Activated CD8-positive, alpha-beta T cell treated with anti-CD3 and anti-CD28 coated beads, Interleukin-2, amount 10 ng/mL, durations not matched to agents 7 days and 5 days (primary cell): ENCODE results near the gene ISM2. TPM values are rescaled to one million over a fixed set of nuclear protein-coding genes. Genes with fewer than 3 reads are reported as not detected.

Experiments
- ATAC-seq: fragments of 150-1000 bp; cut with Tn5 transposase; one replicate; pipeline ENCODE4 v1.10.0; 2021; ENCODE audit warnings: moderate library complexity
- CTCF ChIA-PET: fragments of 350-600 bp; sonication (Branson Sonifier 250); formaldehyde crosslinking; loops from one replicate; lab custom pipeline; 2021; ENCODE audit warnings: antibody characterized with exemption; lab: Charles Lee
- POLR2A ChIA-PET: fragments of 350-600 bp; sonication (Branson Sonifier 250); formaldehyde crosslinking; loops from one replicate; lab custom pipeline; 2021; ENCODE audit warnings: antibody characterized with exemption; lab: Charles Lee
- DNase-seq: peaks from one replicate; pipeline ENCODE4 v3.0.0-alpha.2; 2020
- H3K27ac Mint-ChIP-seq: one replicate; pipeline ENCODE4 v1.8.0; 2021; ENCODE audit warnings: mild to moderate bottlenecking, mixed read lengths
- H3K27me3 Mint-ChIP-seq: one replicate; pipeline ENCODE4 v1.8.0; 2021; ENCODE audit warnings: low read depth, mixed read lengths
- H3K36me3 Mint-ChIP-seq: one replicate; pipeline ENCODE4 v1.8.0; 2021; ENCODE audit warnings: low read depth, mixed read lengths
- H3K4me1 Mint-ChIP-seq: one replicate; pipeline ENCODE4 v1.8.0; 2021; ENCODE audit warnings: low read depth, mixed read lengths
- H3K4me3 Mint-ChIP-seq: one replicate; pipeline ENCODE4 v1.8.0; 2021; ENCODE audit warnings: mild to moderate bottlenecking, mixed read lengths
- H3K9me3 Mint-ChIP-seq: one replicate; pipeline ENCODE4 v1.8.0; 2022; ENCODE audit warnings: mixed read lengths; ENCODE audit not compliant: insufficient read depth
- total RNA-seq, 2 experiments: library from RNA; stranded (reverse); gene quantifications; one replicate each; pipeline ENCODE4 v1.2.3, GENCODE V29; 2021

Gene ISM2
- total RNA-seq, 2 experiments from 2014 or later = not detected

DNA sequence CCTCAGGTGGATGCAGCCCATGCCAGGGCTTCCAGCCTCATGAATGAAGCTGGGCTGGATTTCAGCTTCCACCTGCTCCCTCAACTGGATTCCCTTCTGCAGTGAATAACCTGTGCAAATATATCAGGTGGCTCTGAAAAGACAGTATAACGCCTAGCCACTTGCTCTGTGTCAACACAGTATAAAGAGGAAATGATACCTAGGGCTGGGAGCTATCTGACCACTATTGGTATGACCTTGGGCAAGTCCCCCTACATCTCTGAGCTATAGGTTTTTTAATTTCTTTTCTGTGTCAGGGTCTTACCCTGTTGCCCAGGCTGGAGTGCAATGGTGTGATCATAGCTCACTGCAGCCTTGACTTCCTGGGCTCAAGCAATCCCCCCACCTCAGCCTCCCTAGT lies 19.8 kb downstream of the ISM2 start:
- no peak for DNase-seq
- no peak for ATAC-seq
- Mint-ChIP-seq H3K4me1 (no peaks in the 10 kb centered on the region), H3K27me3 (no peaks in the 10 kb centered on the region), H3K36me3 (no peaks in the 10 kb centered on the region), H3K4me3 (no peak overlapping the region), H3K27ac (no peak overlapping the region), H3K9me3 (no peaks in the 10 kb centered on the region)
- ChIA-PET CTCF (interaction anchor here (2.1 kb wide), 1 partner anchor 20 kb away, joined by 10 read pairs; no protein-coding TSS in a partner anchor), POLR2A (no interaction called here)

DNA sequence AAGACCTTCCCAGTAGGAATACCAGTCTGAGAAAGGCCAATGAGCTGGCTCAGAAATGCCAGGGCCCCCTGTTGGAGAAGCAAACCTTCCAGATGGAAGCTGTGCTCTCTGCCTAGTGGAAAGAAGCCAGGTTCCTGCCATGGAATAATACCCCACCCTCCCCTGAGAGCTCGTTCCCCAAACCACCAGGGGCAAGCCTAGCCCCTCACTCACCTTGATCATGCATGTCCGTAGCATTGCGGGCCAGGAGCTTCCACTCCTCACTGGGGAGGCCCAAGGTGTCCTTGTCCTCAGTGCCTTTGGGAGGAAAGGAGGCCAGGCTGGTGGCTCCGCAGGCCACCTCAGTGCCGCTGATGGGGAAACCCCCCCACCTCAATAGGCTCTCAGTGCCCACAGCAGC lies 20.6 kb downstream of the ISM2 start:
- POLR2A ChIA-PET = no interaction called here
- ATAC-seq = no peak
- H3K27me3 Mint-ChIP-seq = no peaks in the 10 kb centered on the region
- CTCF ChIA-PET = interaction anchor here (2.1 kb wide), 1 partner anchor 19 kb away, joined by 10 read pairs; no protein-coding TSS in a partner anchor
- H3K4me3 Mint-ChIP-seq = no peak overlapping the region
- DNase-seq = no peak
- no peaks in the 10 kb centered on the region for H3K36me3 Mint-ChIP-seq
- H3K27ac Mint-ChIP-seq = no peak overlapping the region
- no peaks in the 10 kb centered on the region for H3K9me3 Mint-ChIP-seq
- no peaks in the 10 kb centered on the region for H3K4me1 Mint-ChIP-seq

DNA sequence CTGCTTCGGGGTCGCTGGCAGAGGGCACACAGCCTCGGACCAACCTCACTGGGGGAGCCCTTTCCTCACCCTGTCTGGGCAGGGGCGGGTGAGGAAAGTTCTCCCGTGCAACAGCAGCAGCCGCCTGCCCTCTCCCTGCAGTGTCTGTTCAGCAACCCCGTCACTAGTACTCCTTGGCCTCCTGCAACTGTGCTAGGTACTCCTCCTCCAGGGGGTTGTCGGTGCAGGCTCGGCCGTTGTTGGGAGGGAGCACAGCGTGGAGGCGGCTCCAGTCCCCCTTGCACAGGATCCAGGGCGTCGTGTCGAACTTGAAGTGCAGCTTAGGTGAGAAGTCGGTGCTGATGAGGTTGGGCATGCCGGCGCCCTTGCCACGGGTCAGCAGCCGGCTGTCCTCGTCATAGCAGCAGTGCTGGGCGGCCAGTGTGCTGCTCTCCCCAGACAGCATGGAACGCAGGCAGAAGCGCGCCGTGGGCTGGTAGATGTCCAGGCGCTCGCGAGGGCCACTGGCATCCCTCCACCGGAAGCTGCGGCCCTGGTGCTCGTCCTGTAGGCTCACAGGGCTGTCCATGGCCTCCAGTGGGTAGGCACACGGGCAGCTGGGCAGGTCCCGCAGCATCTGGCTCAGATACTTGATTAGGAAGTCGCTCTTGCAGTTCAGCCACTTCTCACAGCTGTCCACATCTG lies 23.0 kb downstream of the ISM2 start:
- ATAC-seq (no peak), DNase-seq (no peak)
- no peaks in the 10 kb centered on the region for H3K4me1 Mint-ChIP-seq
- no peak overlapping the region for H3K27ac Mint-ChIP-seq
- no peak overlapping the region for H3K4me3 Mint-ChIP-seq
- H3K9me3 Mint-ChIP-seq = no peaks in the 10 kb centered on the region
- ChIA-PET POLR2A (no interaction called here), CTCF (no interaction called here)
- H3K27me3 Mint-ChIP-seq = no peaks in the 10 kb centered on the region
- no peaks in the 10 kb centered on the region for H3K36me3 Mint-ChIP-seq

DNA sequence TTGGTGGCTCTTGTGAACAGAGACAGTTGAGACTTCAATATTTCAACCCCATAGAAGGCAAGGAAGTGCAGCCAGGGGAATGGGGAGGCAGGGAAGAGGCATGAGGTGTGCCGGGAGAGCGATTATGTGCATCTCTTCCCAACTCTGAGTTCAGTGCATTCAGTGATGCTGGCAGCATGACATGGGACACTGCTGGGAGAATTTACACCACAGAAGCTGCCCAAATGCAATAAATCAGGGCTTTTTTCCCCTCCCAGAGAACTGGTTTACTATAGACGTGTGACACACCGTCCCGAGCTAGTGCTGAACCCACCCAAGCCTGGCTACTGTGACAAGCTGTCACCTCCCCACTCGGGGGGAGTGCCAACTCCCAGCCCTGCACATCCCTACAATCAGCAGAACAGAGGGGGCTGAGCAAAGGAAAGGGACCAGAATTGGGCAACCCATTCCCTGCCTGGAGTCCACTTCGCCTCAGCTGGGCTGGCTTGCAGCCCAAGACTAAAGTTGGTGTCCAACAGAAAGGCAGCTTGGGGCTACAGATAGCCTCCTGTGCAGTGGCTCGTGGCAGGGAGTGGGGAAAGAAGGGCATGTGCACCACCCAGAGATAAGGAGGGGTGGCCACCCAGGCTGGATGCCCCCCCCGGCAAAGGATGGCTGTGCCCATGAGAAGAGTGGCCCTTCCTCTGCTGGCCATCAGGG lies 24.0 kb downstream of the ISM2 start:
- POLR2A ChIA-PET = no interaction called here
- Mint-ChIP-seq H3K27me3 (no peaks in the 10 kb centered on the region), H3K4me1 (no peaks in the 10 kb centered on the region), H3K36me3 (peaks cover 2% of the 10 kb centered on the region), H3K4me3 (no peak overlapping the region), H3K9me3 (no peaks in the 10 kb centered on the region), H3K27ac (no peak overlapping the region)
- no peak for ATAC-seq
- CTCF ChIA-PET = no interaction called here
- DNase-seq = no peak

DNA sequence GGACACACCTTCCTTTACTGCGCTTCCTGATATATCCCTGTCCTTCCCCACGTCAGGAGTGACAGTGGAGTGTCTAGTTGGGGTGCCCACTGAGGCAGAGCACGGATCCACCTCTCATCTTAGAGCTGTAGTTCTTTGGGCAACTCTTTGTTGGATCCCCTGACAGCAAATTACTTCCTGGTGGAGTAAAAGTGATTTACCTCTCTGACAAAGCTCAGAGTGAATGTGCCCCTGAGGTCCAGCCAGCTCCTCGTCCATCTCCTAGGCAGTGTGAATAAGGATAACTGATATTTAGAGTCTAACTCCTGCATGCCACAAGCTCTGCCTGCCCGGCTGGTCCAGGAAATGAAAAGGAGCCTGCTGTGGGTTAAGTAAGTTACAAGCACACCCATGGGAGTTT lies 24.7 kb downstream of the ISM2 start:
- H3K27me3 Mint-ChIP-seq = no peaks in the 10 kb centered on the region
- H3K27ac Mint-ChIP-seq = no peak overlapping the region
- POLR2A ChIA-PET = no interaction called here
- no peaks in the 10 kb centered on the region for H3K4me1 Mint-ChIP-seq
- no peak overlapping the region for H3K4me3 Mint-ChIP-seq
- H3K9me3 Mint-ChIP-seq = no peaks in the 10 kb centered on the region
- ATAC-seq (no peak), DNase-seq (no peak)
- H3K36me3 Mint-ChIP-seq = peaks cover 9% of the 10 kb centered on the region
- CTCF ChIA-PET = no interaction called here

DNA sequence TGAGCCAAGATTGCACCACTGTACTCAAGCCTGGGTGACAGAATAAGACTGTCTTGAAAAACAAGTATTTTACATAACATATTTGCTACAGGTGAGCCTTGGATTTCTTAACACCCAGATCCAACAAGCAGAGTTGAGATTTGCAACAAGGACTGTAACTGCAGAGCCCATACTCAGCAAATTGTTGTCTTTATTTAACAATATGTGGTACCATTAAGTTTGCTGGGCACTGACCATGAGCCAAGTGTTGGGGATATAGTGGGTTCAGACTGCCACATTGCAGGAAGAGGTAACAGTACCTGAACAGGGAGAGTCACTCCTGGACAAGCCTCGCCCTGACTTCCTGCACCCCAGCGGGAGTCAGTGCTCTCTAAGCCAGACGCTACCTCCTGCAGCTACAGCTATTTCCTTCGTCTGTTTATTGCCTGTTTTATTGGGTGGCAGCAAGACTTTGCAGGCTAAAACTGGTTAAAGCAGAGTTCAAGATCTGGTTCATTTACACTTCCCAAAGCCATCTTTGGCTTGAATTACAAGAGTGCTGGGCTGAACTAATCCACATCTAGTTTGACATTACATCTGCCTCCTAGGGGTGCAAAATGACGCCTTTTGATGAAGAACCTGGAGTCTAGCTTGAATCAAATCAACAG lies 28.3 kb downstream of the ISM2 start:
- ChIA-PET CTCF (no interaction called here), POLR2A (no interaction called here)
- Mint-ChIP-seq H3K4me1 (no peaks in the 10 kb centered on the region), H3K27ac (no peak overlapping the region), H3K27me3 (no peaks in the 10 kb centered on the region), H3K36me3 (peaks cover 32% of the 10 kb centered on the region), H3K4me3 (no peak overlapping the region), H3K9me3 (no peaks in the 10 kb centered on the region)
- ATAC-seq (no peak), DNase-seq (no peak)

DNA sequence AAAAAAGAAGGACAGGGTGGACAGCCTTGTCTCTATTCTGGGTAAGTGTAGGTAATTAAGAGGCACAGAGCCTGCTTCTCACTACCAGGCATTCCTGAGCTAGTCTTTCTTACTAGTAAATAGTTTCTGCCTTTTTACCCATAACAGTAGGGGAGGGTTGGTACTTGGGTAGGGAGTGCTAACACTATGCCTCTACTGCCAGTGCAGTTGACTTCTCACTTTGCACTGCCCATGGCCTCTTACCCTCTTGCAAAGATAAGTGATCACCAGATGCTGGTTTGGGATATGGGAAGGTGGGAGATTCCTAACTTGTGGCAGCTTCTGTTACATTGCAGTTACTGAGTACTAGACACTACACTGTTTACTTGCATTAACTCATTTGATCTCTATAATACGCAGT lies 29.1 kb downstream of the ISM2 start:
- DNase-seq = no peak
- ChIA-PET CTCF (interaction anchor here (1.4 kb wide), 1 partner anchor 10 kb away, joined by 11 read pairs; no protein-coding TSS in a partner anchor), POLR2A (no interaction called here)
- no peaks in the 10 kb centered on the region for H3K9me3 Mint-ChIP-seq
- no peaks in the 10 kb centered on the region for H3K4me1 Mint-ChIP-seq
- H3K36me3 Mint-ChIP-seq = peaks cover 40% of the 10 kb centered on the region
- no peak overlapping the region for H3K4me3 Mint-ChIP-seq
- ATAC-seq = no peak
- no peak overlapping the region for H3K27ac Mint-ChIP-seq
- no peaks in the 10 kb centered on the region for H3K27me3 Mint-ChIP-seq

DNA sequence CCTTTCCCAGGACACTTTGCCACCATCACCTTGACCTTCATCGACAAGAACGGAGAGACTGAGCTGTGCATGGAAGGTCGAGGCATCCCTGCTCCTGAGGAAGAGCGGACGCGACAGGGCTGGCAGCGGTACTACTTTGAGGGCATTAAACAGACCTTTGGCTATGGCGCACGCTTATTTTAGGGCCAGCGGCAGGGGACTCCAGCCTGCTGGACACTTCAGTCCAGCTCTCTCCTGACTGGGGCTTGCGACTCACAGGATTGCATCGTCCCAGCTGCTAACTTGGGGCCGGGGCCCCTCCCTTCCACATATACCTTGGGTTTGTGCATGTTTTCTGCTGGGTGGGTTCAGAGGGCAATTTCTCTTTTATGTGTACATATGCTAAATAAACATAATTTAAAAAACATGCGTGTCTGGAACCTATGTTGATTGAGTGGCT lies 29.5 kb downstream of the ISM2 start:
- peaks cover 43% of the 10 kb centered on the region for H3K36me3 Mint-ChIP-seq
- H3K9me3 Mint-ChIP-seq = no peaks in the 10 kb centered on the region
- ATAC-seq = no peak

DNA sequence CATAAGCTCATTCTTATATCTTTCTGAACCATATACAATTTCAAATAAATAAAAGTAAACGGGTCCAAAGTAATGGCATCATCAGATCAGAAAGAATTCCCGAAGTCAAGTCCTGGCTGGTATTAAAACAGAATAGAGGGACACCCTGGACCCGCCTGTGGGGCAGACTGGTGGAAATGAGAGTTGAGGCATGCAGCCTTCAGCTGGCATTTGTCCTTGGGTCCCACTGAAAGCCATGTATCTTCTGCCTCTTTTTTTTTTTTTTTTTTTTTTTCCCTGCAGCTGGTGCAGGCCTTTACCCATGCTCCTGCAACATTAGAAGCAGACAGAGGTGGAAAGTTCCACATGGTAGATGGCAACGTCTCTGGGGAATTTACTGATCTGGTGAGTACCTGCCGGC lies 30.8 kb downstream of the ISM2 start:
- Mint-ChIP-seq H3K27ac (no peak overlapping the region), H3K27me3 (no peaks in the 10 kb centered on the region), H3K4me3 (no peak overlapping the region), H3K36me3 (peaks cover 51% of the 10 kb centered on the region), H3K9me3 (no peaks in the 10 kb centered on the region), H3K4me1 (no peaks in the 10 kb centered on the region)
- ATAC-seq (no peak), DNase-seq (no peak)
- CTCF ChIA-PET = interaction anchor here (1.5 kb wide), 1 partner anchor 9 kb away, joined by 5 read pairs; no protein-coding TSS in a partner anchor
- POLR2A ChIA-PET = no interaction called here

More for the DNA sequence above, 29.5 kb downstream of the ISM2 start:
- H3K4me1 Mint-ChIP-seq = no peaks in the 10 kb centered on the region
- no peak for DNase-seq
- no peaks in the 10 kb centered on the region for H3K27me3 Mint-ChIP-seq
- ChIA-PET POLR2A (no interaction called here), CTCF (interaction anchor here (1.4 kb wide), 1 partner anchor 10 kb away, joined by 11 read pairs; no protein-coding TSS in a partner anchor)
- no peak overlapping the region for H3K4me3 Mint-ChIP-seq
- no peak overlapping the region for H3K27ac Mint-ChIP-seq

DNA sequence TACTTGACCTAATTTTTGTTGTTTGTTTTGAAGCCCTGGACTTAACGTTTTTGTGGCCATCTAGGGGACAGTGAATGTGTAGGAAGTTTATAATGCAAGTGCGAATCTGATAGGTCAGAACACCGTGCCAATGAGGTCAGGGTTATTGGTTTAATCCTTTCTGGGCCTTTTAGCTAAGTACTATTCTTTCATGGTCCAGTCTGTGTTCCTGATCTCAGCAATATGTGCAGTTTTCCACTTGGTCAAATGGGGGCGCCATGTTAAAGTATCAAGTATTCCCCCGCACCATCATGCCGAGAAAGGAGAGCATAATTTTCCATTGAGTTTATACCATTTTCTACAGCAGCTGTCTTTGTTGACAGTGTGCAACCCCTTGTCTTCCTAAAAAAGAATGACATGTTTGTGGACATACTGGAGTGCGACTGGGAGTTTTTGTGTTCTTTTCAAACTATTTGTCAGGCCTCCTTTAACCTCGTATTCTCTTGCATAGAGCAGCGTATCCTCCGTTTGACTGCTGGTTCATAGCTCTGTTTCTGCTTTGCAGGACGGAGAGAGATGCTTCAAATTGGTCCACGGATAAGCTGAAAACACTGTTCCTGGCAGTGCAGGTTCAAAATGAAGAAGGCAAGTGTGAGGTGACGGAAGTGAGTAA lies 39.4 kb downstream of the ISM2 start:
- no peak for ATAC-seq
- DNase-seq = peak; percentile 79
- no peaks in the 10 kb centered on the region for H3K9me3 Mint-ChIP-seq
- H3K27ac Mint-ChIP-seq = peak overlapping the region; percentile 100
- H3K27me3 Mint-ChIP-seq = no peaks in the 10 kb centered on the region
- H3K36me3 Mint-ChIP-seq = peaks cover 43% of the 10 kb centered on the region
- peak overlapping the region; percentile 100 for H3K4me3 Mint-ChIP-seq
- H3K4me1 Mint-ChIP-seq = peaks cover 26% of the 10 kb centered on the region
- ChIA-PET POLR2A (interaction anchor here (0.6 to 1.4 kb wide), 4 partner anchors 19 to 301 kb away, joined by 3 to 5 read pairs (median 3); partner anchors contain the start of genes SAMD15 and TMED8), CTCF (interaction anchor here (0.6 to 3.6 kb wide), 43 partner anchors 8 to 529 kb away, joined by 3 to 48 read pairs (median 3); partner anchors contain the start of genes ADCK1, ALKBH1, SAMD15 and SLIRP)

DNA sequence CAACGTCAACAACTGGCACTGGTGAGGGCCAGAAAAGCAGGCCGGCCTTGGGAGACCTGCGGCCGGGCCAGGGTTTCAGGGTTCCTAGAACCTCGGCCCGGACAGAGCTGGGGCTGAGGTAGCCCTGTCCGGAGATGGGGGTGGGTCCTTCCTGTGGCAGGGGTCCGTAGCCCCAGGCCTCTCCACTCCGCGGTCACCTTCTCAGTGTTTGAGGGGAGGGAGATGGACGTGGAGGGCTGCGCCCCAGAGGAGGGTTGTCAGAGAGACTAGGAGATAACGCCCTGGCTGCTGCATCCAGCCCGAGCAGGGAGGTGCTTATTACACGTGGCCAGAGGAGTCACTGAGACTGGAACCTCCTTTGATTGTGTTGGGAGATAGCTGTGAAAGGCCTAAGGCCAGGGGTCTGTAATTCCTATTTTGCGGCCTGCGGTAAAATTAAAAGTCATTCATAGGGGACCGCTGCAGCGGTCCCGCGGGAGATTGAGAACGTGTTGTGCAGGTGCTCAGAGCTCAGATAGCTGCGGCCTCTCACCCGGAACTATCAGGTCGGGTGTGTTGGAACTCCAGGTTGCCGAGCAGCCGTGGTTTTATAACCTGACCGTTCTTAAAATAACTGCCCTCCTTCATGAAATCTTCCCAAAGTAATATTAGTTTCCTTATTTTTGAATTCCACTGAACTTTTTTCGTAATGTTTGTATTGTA lies 40.2 kb downstream of the ISM2 start:
- H3K4me1 Mint-ChIP-seq = peaks cover 26% of the 10 kb centered on the region
- ChIA-PET CTCF (interaction anchor here (0.6 to 3.6 kb wide), 30 partner anchors 9 to 529 kb away, joined by 3 to 48 read pairs (median 5); partner anchors contain the start of genes ALKBH1, SAMD15, SLIRP and SNW1), POLR2A (interaction anchor here (0.5 to 1.4 kb wide), 5 partner anchors 19 to 250 kb away, joined by 3 to 5 read pairs (median 4); partner anchors contain the start of genes ALKBH1, SAMD15, SLIRP and TMED8)
- peaks cover 39% of the 10 kb centered on the region for H3K36me3 Mint-ChIP-seq
- DNase-seq (peak; percentile 62), ATAC-seq (peak; percentile 37)
- H3K9me3 Mint-ChIP-seq = no peaks in the 10 kb centered on the region
- no peaks in the 10 kb centered on the region for H3K27me3 Mint-ChIP-seq
- H3K4me3 Mint-ChIP-seq = peak overlapping the region; percentile 100
- peak overlapping the region; percentile 100 for H3K27ac Mint-ChIP-seq
